ENCODE results near the gene TAGLN3.

DNA sequence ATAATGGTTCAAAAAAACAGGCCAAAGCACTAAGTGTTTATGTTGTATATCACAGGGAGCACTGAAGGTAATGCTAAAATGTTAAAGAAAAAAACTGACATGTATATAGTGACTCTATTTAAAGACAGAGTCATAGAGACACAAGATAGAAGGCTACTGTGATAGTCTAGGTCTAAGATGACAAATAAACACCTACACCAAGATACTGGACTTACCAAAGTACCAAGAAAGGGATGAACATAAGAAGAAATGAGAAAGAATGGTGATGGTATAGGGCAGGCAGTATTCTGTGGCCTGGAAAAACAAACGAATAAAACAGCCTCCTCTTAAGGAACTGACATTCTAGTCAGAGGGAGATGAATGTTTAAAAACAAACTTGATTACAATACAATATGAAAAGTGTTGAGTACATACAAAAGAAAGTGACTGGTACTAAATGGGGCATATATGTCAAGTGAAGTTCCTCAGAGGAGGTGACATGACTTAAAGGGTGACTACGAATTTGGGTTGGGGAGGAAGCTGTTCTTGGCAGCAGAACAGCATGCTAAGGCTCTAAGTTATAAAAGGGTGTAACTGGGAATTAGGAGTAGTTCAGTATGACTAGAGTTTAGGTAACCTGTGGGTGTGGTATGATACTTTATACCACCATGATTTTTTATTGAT is 14.0 kb upstream of the TAGLN3 start:
- TF ChIP-seq, protein P1, sequence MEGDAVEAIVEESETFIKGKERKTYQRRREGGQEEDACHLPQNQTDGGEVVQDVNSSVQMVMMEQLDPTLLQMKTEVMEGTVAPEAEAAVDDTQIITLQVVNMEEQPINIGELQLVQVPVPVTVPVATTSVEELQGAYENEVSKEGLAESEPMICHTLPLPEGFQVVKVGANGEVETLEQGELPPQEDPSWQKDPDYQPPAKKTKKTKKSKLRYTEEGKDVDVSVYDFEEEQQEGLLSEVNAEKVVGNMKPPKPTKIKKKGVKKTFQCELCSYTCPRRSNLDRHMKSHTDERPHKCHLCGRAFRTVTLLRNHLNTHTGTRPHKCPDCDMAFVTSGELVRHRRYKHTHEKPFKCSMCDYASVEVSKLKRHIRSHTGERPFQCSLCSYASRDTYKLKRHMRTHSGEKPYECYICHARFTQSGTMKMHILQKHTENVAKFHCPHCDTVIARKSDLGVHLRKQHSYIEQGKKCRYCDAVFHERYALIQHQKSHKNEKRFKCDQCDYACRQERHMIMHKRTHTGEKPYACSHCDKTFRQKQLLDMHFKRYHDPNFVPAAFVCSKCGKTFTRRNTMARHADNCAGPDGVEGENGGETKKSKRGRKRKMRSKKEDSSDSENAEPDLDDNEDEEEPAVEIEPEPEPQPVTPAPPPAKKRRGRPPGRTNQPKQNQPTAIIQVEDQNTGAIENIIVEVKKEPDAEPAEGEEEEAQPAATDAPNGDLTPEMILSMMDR (IDR thresholded peaks at IDR 0.05): no peak
- no peak for TF ChIP-seq POLR2A (IDR thresholded peaks at IDR 0.05)

Measured in body of pancreas (tissue), 4 donors.